K562 (cell line): ENCODE results near the gene PCBP4.

Experiments
- EP300 ChIP-seq: IDR thresholded peaks from 2 replicates; pipeline ENCODE4 v1.6.1; 2012; ENCODE audit warnings: low read length, improper control_type of control experiment
- FOXM1 ChIP-seq, 2 experiments: fragments of 450-650 bp in 1 of 2; sonication (generic) in 1 of 2; formaldehyde crosslinking in 1 of 2; IDR thresholded peaks; 2 replicates each; pipeline versions ENCODE4 v1.6.1 to v1.9.0; 2017 to 2022; ENCODE audit warnings: low read depth in 2 of 2, mild to moderate bottlenecking in 2 of 2, missing genetic modification reagents in 1 of 2, moderate library complexity in 1 of 2
- GATAD2A ChIP-seq: fragments of 450-650 bp; IDR thresholded peaks from 2 replicates; pipeline ENCODE4 v1.6.1; 2017
- SMARCA5 ChIP-seq: fragments of 450-650 bp; IDR thresholded peaks from 2 replicates; pipeline ENCODE4 v1.6.1; 2016
- SRF ChIP-seq, 2 experiments: fragments of 250-450, 450-650 bp in 1 of 2; sonication (Bioruptor Pico) in 1 of 2; sonication (generic) in 1 of 2; formaldehyde crosslinking; IDR thresholded peaks; 2 replicates each; pipeline versions ENCODE4 v1.5.0 to v1.5.1; 2020 to 2022; ENCODE audit warnings: mild to moderate bottlenecking in 1 of 2, missing genetic modification reagents in 1 of 2
- USF2 ChIP-seq: sonication (generic); formaldehyde crosslinking; IDR thresholded peaks from 2 replicates; pipeline ENCODE4 v1.5.0; 2020; ENCODE audit warnings: missing genetic modification reagents
- TF ChIP-seq, protein P1 (sequence below): fragments of 250-450 bp; sonication (Bioruptor Pico); IDR thresholded peaks from 2 replicates; pipeline ENCODE4 v1.8.0; 2021; ENCODE audit warnings: mild to moderate bottlenecking, moderate library complexity
- TF ChIP-seq, protein P2 (sequence below), 2 experiments: fragments of 450-650 bp; IDR thresholded peaks; 2 replicates each; pipeline ENCODE4 v1.6.1; 2018; ENCODE audit warnings: mild to moderate bottlenecking in 2 of 2, low read depth in 1 of 2; ENCODE audit not compliant: partially characterized antibody in 2 of 2
- TF ChIP-seq, protein P3 (sequence below), 3 experiments: IDR thresholded peaks in 2 of 3; conservative IDR thresholded peaks in 1 of 3; 2 replicates each; pipeline ENCODE4 v1.5.1; 2011 to 2012; ENCODE audit warnings: low read length in 3 of 3, mild to moderate bottlenecking in 3 of 3, control low read depth in 2 of 3, improper control_type of control experiment in 1 of 3, inconsistent platforms in 1 of 3, low read depth in 1 of 3, mixed read lengths in 1 of 3, moderate library complexity in 1 of 3; ENCODE audit not compliant: insufficient read depth in 2 of 3

DNA sequence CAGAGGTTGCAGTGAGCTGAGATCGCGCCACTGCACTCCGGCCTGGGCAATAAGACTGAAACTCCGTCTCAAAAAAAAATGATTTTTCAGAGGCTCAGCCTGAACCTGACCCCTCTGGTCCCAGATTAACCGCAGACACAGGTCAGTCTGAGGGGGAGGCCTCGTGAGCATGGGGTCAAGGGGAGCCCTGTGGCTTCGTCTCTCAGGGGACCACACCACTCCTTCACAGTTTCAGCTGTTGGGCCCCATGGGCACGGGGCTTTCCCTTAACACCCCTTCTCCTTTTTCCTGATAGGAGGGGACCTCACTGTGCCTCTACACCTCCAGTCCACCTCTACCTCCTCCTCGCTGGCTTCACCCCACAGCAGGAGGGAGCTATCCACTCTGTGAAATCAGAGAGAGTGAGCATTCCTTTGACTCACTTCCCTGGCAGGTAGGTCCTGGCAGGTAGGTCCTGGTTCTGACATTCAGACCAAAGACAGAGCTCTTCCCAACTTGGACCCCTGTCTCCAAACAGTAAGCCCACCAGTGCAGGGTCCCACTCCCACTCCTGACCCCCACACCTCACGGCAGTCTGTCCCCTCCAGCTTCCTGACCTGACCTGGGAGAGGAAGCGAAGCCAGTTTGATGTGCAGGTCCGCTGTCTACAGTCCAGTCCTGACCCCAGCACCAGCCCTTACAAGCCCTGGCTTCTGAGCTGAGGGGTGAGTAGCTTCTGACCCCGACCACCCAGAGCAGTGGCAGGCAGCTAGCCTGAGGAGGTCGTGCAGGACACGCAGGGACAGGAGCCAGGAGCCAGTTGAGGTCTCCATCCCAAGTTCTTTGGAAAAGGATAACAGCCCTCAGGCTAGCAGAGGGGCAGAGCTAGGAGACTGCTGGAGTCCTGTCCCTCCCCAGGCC is 34.5 kb downstream of the PCBP4 start:
- TF ChIP-seq SRF (CRISPR knock-in tag; IDR thresholded peaks at IDR 0.05) (no peak), USF2 (CRISPR knock-in tag) (no peak), FOXM1 (IDR thresholded peaks at IDR 0.05; ENCODE audit: low read depth) (no peak), FOXM1 (CRISPR knock-in tag; IDR thresholded peaks at IDR 0.05; ENCODE audit: low read depth) (no peak), SMARCA5 (no peak), GATAD2A (no peak), EP300 (no peak)
- TF ChIP-seq, protein P1, sequence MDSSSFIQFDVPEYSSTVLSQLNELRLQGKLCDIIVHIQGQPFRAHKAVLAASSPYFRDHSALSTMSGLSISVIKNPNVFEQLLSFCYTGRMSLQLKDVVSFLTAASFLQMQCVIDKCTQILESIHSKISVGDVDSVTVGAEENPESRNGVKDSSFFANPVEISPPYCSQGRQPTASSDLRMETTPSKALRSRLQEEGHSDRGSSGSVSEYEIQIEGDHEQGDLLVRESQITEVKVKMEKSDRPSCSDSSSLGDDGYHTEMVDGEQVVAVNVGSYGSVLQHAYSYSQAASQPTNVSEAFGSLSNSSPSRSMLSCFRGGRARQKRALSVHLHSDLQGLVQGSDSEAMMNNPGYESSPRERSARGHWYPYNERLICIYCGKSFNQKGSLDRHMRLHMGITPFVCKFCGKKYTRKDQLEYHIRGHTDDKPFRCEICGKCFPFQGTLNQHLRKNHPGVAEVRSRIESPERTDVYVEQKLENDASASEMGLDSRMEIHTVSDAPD (CRISPR knock-in tag) = no peak
- TF ChIP-seq, protein P2, sequence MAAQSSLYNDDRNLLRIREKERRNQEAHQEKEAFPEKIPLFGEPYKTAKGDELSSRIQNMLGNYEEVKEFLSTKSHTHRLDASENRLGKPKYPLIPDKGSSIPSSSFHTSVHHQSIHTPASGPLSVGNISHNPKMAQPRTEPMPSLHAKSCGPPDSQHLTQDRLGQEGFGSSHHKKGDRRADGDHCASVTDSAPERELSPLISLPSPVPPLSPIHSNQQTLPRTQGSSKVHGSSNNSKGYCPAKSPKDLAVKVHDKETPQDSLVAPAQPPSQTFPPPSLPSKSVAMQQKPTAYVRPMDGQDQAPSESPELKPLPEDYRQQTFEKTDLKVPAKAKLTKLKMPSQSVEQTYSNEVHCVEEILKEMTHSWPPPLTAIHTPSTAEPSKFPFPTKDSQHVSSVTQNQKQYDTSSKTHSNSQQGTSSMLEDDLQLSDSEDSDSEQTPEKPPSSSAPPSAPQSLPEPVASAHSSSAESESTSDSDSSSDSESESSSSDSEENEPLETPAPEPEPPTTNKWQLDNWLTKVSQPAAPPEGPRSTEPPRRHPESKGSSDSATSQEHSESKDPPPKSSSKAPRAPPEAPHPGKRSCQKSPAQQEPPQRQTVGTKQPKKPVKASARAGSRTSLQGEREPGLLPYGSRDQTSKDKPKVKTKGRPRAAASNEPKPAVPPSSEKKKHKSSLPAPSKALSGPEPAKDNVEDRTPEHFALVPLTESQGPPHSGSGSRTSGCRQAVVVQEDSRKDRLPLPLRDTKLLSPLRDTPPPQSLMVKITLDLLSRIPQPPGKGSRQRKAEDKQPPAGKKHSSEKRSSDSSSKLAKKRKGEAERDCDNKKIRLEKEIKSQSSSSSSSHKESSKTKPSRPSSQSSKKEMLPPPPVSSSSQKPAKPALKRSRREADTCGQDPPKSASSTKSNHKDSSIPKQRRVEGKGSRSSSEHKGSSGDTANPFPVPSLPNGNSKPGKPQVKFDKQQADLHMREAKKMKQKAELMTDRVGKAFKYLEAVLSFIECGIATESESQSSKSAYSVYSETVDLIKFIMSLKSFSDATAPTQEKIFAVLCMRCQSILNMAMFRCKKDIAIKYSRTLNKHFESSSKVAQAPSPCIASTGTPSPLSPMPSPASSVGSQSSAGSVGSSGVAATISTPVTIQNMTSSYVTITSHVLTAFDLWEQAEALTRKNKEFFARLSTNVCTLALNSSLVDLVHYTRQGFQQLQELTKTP (IDR thresholded peaks at IDR 0.05; ENCODE audit: low read depth in 1 of 2, partially characterized antibody in 2 of 2) = no peak
- TF ChIP-seq, protein P3, sequence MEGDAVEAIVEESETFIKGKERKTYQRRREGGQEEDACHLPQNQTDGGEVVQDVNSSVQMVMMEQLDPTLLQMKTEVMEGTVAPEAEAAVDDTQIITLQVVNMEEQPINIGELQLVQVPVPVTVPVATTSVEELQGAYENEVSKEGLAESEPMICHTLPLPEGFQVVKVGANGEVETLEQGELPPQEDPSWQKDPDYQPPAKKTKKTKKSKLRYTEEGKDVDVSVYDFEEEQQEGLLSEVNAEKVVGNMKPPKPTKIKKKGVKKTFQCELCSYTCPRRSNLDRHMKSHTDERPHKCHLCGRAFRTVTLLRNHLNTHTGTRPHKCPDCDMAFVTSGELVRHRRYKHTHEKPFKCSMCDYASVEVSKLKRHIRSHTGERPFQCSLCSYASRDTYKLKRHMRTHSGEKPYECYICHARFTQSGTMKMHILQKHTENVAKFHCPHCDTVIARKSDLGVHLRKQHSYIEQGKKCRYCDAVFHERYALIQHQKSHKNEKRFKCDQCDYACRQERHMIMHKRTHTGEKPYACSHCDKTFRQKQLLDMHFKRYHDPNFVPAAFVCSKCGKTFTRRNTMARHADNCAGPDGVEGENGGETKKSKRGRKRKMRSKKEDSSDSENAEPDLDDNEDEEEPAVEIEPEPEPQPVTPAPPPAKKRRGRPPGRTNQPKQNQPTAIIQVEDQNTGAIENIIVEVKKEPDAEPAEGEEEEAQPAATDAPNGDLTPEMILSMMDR (IDR thresholded peaks at IDR 0.05 in 2 of 3, conservative IDR thresholded peaks at IDR 0.05 in 1 of 3; ENCODE audit: insufficient read depth in 2 of 3, low read depth in 1 of 3, low read length in 3 of 3) = no peak
